ENCODE results near the gene RAB31. TPM values are rescaled to one million over a fixed set of nuclear protein-coding genes. Genes with fewer than 3 reads are reported as not detected.

RAB31 gene
- total and polyA plus RNA-seq, 4 donors = 21.5 to 114 (median 49.5) TPM

DNA sequence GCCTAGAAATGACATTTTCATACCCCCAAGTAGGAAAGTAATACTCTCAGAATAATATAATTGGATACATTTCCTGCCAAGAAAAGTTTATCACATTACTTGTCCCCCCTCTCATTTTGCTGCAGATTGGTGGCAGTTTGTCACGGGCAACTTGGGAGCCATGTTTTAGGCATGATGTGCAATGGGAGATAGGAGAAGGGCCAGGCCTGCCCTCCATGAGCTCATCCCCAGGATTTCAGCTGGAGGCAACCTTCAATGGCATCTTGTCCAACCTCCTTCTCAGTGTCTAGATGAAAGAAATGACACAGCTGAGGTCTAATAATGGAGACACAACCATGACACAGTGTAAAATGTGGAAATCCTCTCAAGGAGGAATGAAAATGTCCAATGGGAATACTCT lies 11.4 kb upstream of the RAB31 start:
- Histone ChIP-seq H3K4me1 (ENCODE audit: control insufficient read depth in 5 of 5, insufficient read depth in 5 of 5, low read length in 5 of 5) (peaks cover 0 to 12% (median 6%) of the 10 kb centered on the region in 5 donors), H3K27me3 (ENCODE audit: control insufficient read depth in 3 of 3, insufficient read depth in 3 of 3, low read length in 2 of 3) (no peaks in the 10 kb centered on the region), H3K4me3 (no peak overlapping the region), H3K9ac (ENCODE audit: insufficient read depth in 1 of 2, low read length in 2 of 2) (no peak overlapping the region), H3K36me3 (ENCODE audit: control insufficient read depth in 4 of 4, insufficient read depth in 4 of 4, low read length in 4 of 4) (no peaks in the 10 kb centered on the region), H3K27ac (ENCODE audit: low read depth in 1 of 2, low read length in 1 of 2) (no peak overlapping the region), H3K9me3 (ENCODE audit: control insufficient read depth in 4 of 4, insufficient read depth in 3 of 4, low read length in 3 of 4) (no peaks in the 10 kb centered on the region)
- DNase-seq (no peak), ATAC-seq (ENCODE audit: insufficient read depth, low FRiP score) (no peak)
- 32 to 74% methylated on average over 1 of the region's 1 CpG for WGBS, 2 donors
- TF ChIP-seq, protein P1, sequence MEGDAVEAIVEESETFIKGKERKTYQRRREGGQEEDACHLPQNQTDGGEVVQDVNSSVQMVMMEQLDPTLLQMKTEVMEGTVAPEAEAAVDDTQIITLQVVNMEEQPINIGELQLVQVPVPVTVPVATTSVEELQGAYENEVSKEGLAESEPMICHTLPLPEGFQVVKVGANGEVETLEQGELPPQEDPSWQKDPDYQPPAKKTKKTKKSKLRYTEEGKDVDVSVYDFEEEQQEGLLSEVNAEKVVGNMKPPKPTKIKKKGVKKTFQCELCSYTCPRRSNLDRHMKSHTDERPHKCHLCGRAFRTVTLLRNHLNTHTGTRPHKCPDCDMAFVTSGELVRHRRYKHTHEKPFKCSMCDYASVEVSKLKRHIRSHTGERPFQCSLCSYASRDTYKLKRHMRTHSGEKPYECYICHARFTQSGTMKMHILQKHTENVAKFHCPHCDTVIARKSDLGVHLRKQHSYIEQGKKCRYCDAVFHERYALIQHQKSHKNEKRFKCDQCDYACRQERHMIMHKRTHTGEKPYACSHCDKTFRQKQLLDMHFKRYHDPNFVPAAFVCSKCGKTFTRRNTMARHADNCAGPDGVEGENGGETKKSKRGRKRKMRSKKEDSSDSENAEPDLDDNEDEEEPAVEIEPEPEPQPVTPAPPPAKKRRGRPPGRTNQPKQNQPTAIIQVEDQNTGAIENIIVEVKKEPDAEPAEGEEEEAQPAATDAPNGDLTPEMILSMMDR (IDR thresholded peaks at IDR 0.05; ENCODE audit: control extremely low read depth, extremely low read depth) = no peak

GRCh38 chr18:9697121-9697520 lies 11.0 kb upstream of the RAB31 start:
- WGBS, 2 donors = 85 to 91% methylated on average over 9 of the region's 9 CpGs
- DNase-seq = no peak

DNA sequence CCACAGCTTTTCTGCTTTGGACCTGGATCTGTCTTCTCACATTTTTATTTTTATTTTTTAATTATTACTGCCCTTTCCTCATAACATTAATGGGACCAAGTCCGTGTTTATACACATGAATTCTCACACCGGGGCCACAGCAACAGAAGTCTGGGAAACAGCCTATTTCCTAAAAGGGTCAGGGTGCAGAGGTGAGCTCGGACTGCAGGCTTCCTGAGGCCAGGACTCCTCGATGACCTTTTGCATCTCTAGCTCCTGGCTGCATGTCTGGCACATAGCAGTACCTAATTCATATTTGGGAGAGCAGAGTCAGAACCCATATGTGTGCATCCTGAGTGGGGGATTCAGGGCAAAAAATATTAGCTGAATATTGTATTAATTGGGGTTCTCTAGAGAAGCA lies 9.6 kb upstream of the RAB31 start:
- no peak for ATAC-seq (ENCODE audit: insufficient read depth, low FRiP score)
- Histone ChIP-seq H3K4me1 (ENCODE audit: control insufficient read depth in 5 of 5, insufficient read depth in 5 of 5, low read length in 5 of 5) (peaks cover 0 to 12% (median 6%) of the 10 kb centered on the region in 5 donors), H3K4me3 (no peak overlapping the region), H3K36me3 (ENCODE audit: control insufficient read depth in 4 of 4, insufficient read depth in 4 of 4, low read length in 4 of 4) (no peaks in the 10 kb centered on the region), H3K27ac (ENCODE audit: low read depth in 1 of 2, low read length in 1 of 2) (no peak overlapping the region), H3K9ac (ENCODE audit: insufficient read depth in 1 of 2, low read length in 2 of 2) (no peak overlapping the region), H3K9me3 (ENCODE audit: control insufficient read depth in 4 of 4, insufficient read depth in 3 of 4, low read length in 3 of 4) (no peaks in the 10 kb centered on the region), H3K27me3 (ENCODE audit: control insufficient read depth in 3 of 3, insufficient read depth in 3 of 3, low read length in 2 of 3) (no peaks in the 10 kb centered on the region)
- TF ChIP-seq, protein P1 (IDR thresholded peaks at IDR 0.05; ENCODE audit: control extremely low read depth, extremely low read depth) = no peak
- 88 to 90% methylated on average over 4 of the region's 4 CpGs for WGBS, 2 donors
- no peak for DNase-seq

More at GRCh38 chr18:9697121-9697520, 11.0 kb upstream of the RAB31 start:
- H3K9ac ChIP-seq (ENCODE audit: insufficient read depth in 1 of 2, low read length in 2 of 2) = no peak overlapping the region
- no peak for ATAC-seq (ENCODE audit: insufficient read depth, low FRiP score)
- TF ChIP-seq, protein P1 (IDR thresholded peaks at IDR 0.05; ENCODE audit: control extremely low read depth, extremely low read depth) = no peak
- H3K27me3 ChIP-seq (ENCODE audit: control insufficient read depth in 3 of 3, insufficient read depth in 3 of 3, low read length in 2 of 3) = no peaks in the 10 kb centered on the region
- H3K36me3 ChIP-seq (ENCODE audit: control insufficient read depth in 4 of 4, insufficient read depth in 4 of 4, low read length in 4 of 4) = no peaks in the 10 kb centered on the region
- no peak overlapping the region for H3K4me3 ChIP-seq
- H3K9me3 ChIP-seq (ENCODE audit: control insufficient read depth in 4 of 4, insufficient read depth in 3 of 4, low read length in 3 of 4) = no peaks in the 10 kb centered on the region
- H3K4me1 ChIP-seq (ENCODE audit: control insufficient read depth in 5 of 5, insufficient read depth in 5 of 5, low read length in 5 of 5) = peaks cover 0 to 12% (median 6%) of the 10 kb centered on the region in 5 donors
- H3K27ac ChIP-seq (ENCODE audit: low read depth in 1 of 2, low read length in 1 of 2) = no peak overlapping the region

GRCh38 chr18:9700261-9700796 lies 7.8 kb upstream of the RAB31 start:
- 31 to 43% methylated on average over 6 of the region's 6 CpGs for WGBS, 2 donors
- Histone ChIP-seq H3K4me1 (ENCODE audit: control insufficient read depth in 5 of 5, insufficient read depth in 5 of 5, low read length in 5 of 5) (peaks cover 0 to 18% (median 6%) of the 10 kb centered on the region in 5 donors), H3K36me3 (ENCODE audit: control insufficient read depth in 4 of 4, insufficient read depth in 4 of 4, low read length in 4 of 4) (no peaks in the 10 kb centered on the region), H3K4me3 (no peak overlapping the region), H3K27ac (ENCODE audit: low read depth in 1 of 2, low read length in 1 of 2) (no peak overlapping the region), H3K9ac (ENCODE audit: insufficient read depth in 1 of 2, low read length in 2 of 2) (peak overlapping the region in 1 of 2 donors; percentile 1), H3K27me3 (ENCODE audit: control insufficient read depth in 3 of 3, insufficient read depth in 3 of 3, low read length in 2 of 3) (no peaks in the 10 kb centered on the region), H3K9me3 (ENCODE audit: control insufficient read depth in 4 of 4, insufficient read depth in 3 of 4, low read length in 3 of 4) (no peaks in the 10 kb centered on the region)
- DNase-seq (peak; percentile 28 to 81 (median 79)), ATAC-seq (ENCODE audit: insufficient read depth, low FRiP score) (no peak)
- TF ChIP-seq, protein P1 (IDR thresholded peaks at IDR 0.05; ENCODE audit: control extremely low read depth, extremely low read depth) = no peak
